NCI-H526 treated with DMSO at 0.1 percent for 48 hours (cell line): ENCODE results near the gene CPOX.
"Not testable (repeated sequence)": the region's sequence is repeated elsewhere in the genome, so short reads cannot be mapped to it uniquely, and the experiment has no call there.

Experiments used
- DNase-seq: peaks from one replicate; lab custom pipeline; 2025; lab: John Stamatoyannopoulos, UW

The CPOX gene

GRCh38 chr3:98593046-98593936, at the start of gene CPOX:
TSS of gene CPOX (minus strand) at chr3:98593611. CDS start at chr3:98593504, 107 bp downstream.
- DNase-seq, result peak; percentile 77

GRCh38 chr3:98642769-98643168, 49.4 kb upstream of the CPOX start:
- DNase-seq, result not testable (repeated sequence)

GRCh38 chr3:98641756-98642155, 48.3 kb upstream of the CPOX start:
- not testable (repeated sequence) for DNase-seq

GRCh38 chr3:98638515-98638914, 45.1 kb upstream of the CPOX start:
- DNase-seq, result not testable (repeated sequence)

GRCh38 chr3:98630416-98630815, 37.0 kb upstream of the CPOX start:
- no peak for DNase-seq

- peak; percentile 48 for DNase-seq
Observed at GRCh38 chr3:98628317-98628716, 34.9 kb upstream of the CPOX start.

- no peak for DNase-seq
Observed at GRCh38 chr3:98626151-98626550, 32.7 kb upstream of the CPOX start.

GRCh38 chr3:98623572-98624280, 30.3 kb upstream of the CPOX start:
- no peak for DNase-seq

- no peak for DNase-seq
Observed at GRCh38 chr3:98617841-98618240, 24.4 kb upstream of the CPOX start.

- no peak for DNase-seq
Observed at GRCh38 chr3:98613616-98614015, 20.2 kb upstream of the CPOX start.

GRCh38 chr3:98612996-98613517, 19.6 kb upstream of the CPOX start:
- DNase-seq, result no peak

- DNase-seq, result no peak
Observed at GRCh38 chr3:98612587-98612986, 19.2 kb upstream of the CPOX start.

GRCh38 chr3:98608029-98608428, 14.6 kb upstream of the CPOX start:
- DNase-seq, result no peak

GRCh38 chr3:98603580-98603979, 10.2 kb upstream of the CPOX start:
- no peak for DNase-seq

GRCh38 chr3:98602078-98602678, 8.8 kb upstream of the CPOX start:
- peak; percentile 63 for DNase-seq

GRCh38 chr3:98601180-98601579, 7.8 kb upstream of the CPOX start:
- DNase-seq, result no peak

GRCh38 chr3:98600412-98601095, 7.1 kb upstream of the CPOX start:
- no peak for DNase-seq

GRCh38 chr3:98599647-98600411, 6.4 kb upstream of the CPOX start:
- DNase-seq, result no peak

GRCh38 chr3:98598492-98598891, 5.1 kb upstream of the CPOX start:
- DNase-seq, result no peak

- DNase-seq, result peak; percentile 5
Observed at GRCh38 chr3:98596541-98597500, 3.4 kb upstream of the CPOX start.
